ENCODE results near the gene CAMK4. TPM values are rescaled to one million over a fixed set of nuclear protein-coding genes. Genes with fewer than 3 reads are reported as not detected.

Gene CAMK4
- total RNA-seq, 1 experiment from 2014 or later: 10.6 TPM

GRCh38 chr5:111447099-111447498 lies 222.9 kb downstream of the CAMK4 start (continued):
- TF ChIP-seq USF2 (CRISPR knock-in tag; IDR thresholded peaks at IDR 0.05) (no peak), ERG (CRISPR knock-in tag; IDR thresholded peaks at IDR 0.05) (no peak), NFE2L1 (CRISPR knock-in tag; IDR thresholded peaks at IDR 0.05) (no peak), PREB (CRISPR knock-in tag; IDR thresholded peaks at IDR 0.05; ENCODE audit: borderline replicate concordance) (no peak), OVOL2 (CRISPR knock-in tag; IDR thresholded peaks at IDR 0.05; ENCODE audit: borderline replicate concordance) (no peak), E2F5 (CRISPR knock-in tag; IDR thresholded peaks at IDR 0.05) (no peak), TCF7 (CRISPR knock-in tag; IDR thresholded peaks at IDR 0.05; ENCODE audit: low read depth) (no peak), CREM (CRISPR knock-in tag; IDR thresholded peaks at IDR 0.05) (no peak), RORB (CRISPR knock-in tag; IDR thresholded peaks at IDR 0.05) (no peak), NR2C2 (CRISPR knock-in tag; IDR thresholded peaks at IDR 0.05) (no peak), FOXP1 (CRISPR knock-in tag; IDR thresholded peaks at IDR 0.05; ENCODE audit: borderline replicate concordance) (no peak), KAT7 (CRISPR knock-in tag; IDR thresholded peaks at IDR 0.05; ENCODE audit: borderline replicate concordance) (no peak), CTCF (IDR thresholded peaks at IDR 0.05) (no peak), ZNF512 (CRISPR knock-in tag; IDR thresholded peaks at IDR 0.05; ENCODE audit: borderline replicate concordance) (no peak), RELA (CRISPR knock-in tag; IDR thresholded peaks at IDR 0.05; ENCODE audit: borderline replicate concordance) (no peak)

GRCh38 chr5:111447822-111448221 lies 223.6 kb downstream of the CAMK4 start:
- H3K27me3 Mint-ChIP-seq (ENCODE audit: low read depth): no peaks in the 10 kb centered on the region; the same call in 1 of the 2 replicates
- DNase-seq (ENCODE audit: low spot score) (no peak), ATAC-seq (peak; percentile 81)
- peak overlapping the region; percentile 52 for H3K4me3 Mint-ChIP-seq
- H3K9me3 Mint-ChIP-seq: peaks cover 5% of the 10 kb centered on the region
- H3K27ac Mint-ChIP-seq: peak overlapping the region; percentile 96
- H3K36me3 Mint-ChIP-seq: peaks cover 3% of the 10 kb centered on the region; the same call in 1 of the 2 replicates
- ChIA-PET CTCF (interaction anchor here (3.1 kb wide), 1 partner anchor 14 kb away, joined by 17 read pairs; no protein-coding TSS in a partner anchor), POLR2A (no interaction called here)
- H3K4me1 Mint-ChIP-seq: peaks cover 33% of the 10 kb centered on the region
- TF ChIP-seq ZNF263 (CRISPR knock-in tag; IDR thresholded peaks at IDR 0.05; ENCODE audit: low read depth) (no peak), ZNF396 (CRISPR knock-in tag; IDR thresholded peaks at IDR 0.05; ENCODE audit: borderline replicate concordance) (no peak), ZNF671 (CRISPR knock-in tag; IDR thresholded peaks at IDR 0.05) (no peak), ATF3 (CRISPR knock-in tag; conservative IDR thresholded peaks at IDR 0.05) (no peak), ETV6 (CRISPR knock-in tag; IDR thresholded peaks at IDR 0.05) (no peak), GTF2I (CRISPR knock-in tag; conservative IDR thresholded peaks at IDR 0.05) (no peak), TCF7 (CRISPR knock-in tag; IDR thresholded peaks at IDR 0.05; ENCODE audit: low read depth) (no peak), ZBTB21 (CRISPR knock-in tag; IDR thresholded peaks at IDR 0.05; ENCODE audit: borderline replicate concordance) (no peak), FOXP1 (CRISPR knock-in tag; IDR thresholded peaks at IDR 0.05; ENCODE audit: borderline replicate concordance) (no peak), ZNF416 (CRISPR knock-in tag; IDR thresholded peaks at IDR 0.05) (no peak), HMGA2 (CRISPR knock-in tag; IDR thresholded peaks at IDR 0.05) (no peak), HMGXB4 (CRISPR knock-in tag; IDR thresholded peaks at IDR 0.05) (no peak), ATF1 (CRISPR knock-in tag; IDR thresholded peaks at IDR 0.05) (no peak), RORB (CRISPR knock-in tag; IDR thresholded peaks at IDR 0.05) (no peak), NFYB (CRISPR knock-in tag; conservative IDR thresholded peaks at IDR 0.05; ENCODE audit: low read depth) (no peak)
